WERI-Rb-1 (cell line): ENCODE measurements around the gene SH2D6.
"Not testable (repeated sequence)": the region's sequence is repeated elsewhere in the genome, so short reads cannot be mapped to it uniquely, and the experiment has no call there.

ENCODE experiments used
- DNase-seq: peaks from one replicate; pipeline ENCODE4 v3.0.0-alpha.2; 2020
- H3K27ac ChIP-seq: fragments of 250-450 bp; sonication (Bioruptor Pico); 2 replicates; pipeline ENCODE4 v1.5.1; 2020; ENCODE audit warnings: mild to moderate bottlenecking, moderate library complexity
- H3K27me3 ChIP-seq: fragments of 250-450 bp; sonication (Bioruptor Pico); 2 replicates; pipeline ENCODE4 v1.5.1; 2021; ENCODE audit warnings: mild to moderate bottlenecking, low read depth, moderate library complexity; ENCODE audit not compliant: insufficient read depth, severe bottlenecking
- H3K36me3 ChIP-seq: fragments of 250-450 bp; sonication (Bioruptor Pico); 2 replicates; pipeline ENCODE4 v1.5.1; 2020; ENCODE audit warnings: mild to moderate bottlenecking, moderate library complexity
- H3K4me3 ChIP-seq: 2 replicates; pipeline ENCODE4 v1.5.1; 2011; ENCODE audit warnings: low read depth, mild to moderate bottlenecking, control low read depth, low read length
- H3K9me3 ChIP-seq: fragments of 250-450 bp; sonication (Bioruptor Pico); 2 replicates; pipeline ENCODE4 v1.5.1; 2021; ENCODE audit warnings: mild to moderate bottlenecking, moderate library complexity; ENCODE audit not compliant: severe bottlenecking
- TF ChIP-seq, protein P1 (sequence below): IDR thresholded peaks from 2 replicates; pipeline ENCODE4 v1.5.1; 2011; ENCODE audit warnings: low read depth, mild to moderate bottlenecking, control low read depth, inconsistent platforms, low read length

SH2D6 gene

DNA sequence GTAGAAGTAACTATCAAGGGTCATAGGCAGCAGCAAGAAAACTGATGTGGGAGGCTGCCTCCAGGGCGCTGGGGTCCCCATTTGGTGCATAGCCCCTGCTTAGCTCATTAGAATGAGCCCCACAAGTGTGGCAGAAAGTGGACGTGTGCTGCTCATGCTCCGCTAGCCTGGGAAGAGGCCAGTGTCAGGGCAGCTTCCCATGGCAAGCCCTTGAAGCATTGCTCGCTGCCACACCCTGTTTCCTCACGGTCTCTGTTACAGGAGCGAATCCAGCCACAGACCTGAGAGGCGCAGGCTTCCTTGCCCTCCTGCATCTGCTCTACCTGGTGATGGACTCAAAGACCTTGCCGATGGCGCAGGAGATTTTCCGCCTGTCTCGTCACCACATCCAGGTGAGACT is 41.4 kb upstream of the SH2D6 start:
- Histone ChIP-seq H3K27me3 (no peaks in the 10 kb centered on the region), H3K36me3 (peaks cover 12% of the 10 kb centered on the region), H3K27ac (no peak overlapping the region), H3K4me3 (no peak overlapping the region), H3K9me3 (peaks cover 5% of the 10 kb centered on the region)
- DNase-seq, result no peak
- TF ChIP-seq, protein P1, sequence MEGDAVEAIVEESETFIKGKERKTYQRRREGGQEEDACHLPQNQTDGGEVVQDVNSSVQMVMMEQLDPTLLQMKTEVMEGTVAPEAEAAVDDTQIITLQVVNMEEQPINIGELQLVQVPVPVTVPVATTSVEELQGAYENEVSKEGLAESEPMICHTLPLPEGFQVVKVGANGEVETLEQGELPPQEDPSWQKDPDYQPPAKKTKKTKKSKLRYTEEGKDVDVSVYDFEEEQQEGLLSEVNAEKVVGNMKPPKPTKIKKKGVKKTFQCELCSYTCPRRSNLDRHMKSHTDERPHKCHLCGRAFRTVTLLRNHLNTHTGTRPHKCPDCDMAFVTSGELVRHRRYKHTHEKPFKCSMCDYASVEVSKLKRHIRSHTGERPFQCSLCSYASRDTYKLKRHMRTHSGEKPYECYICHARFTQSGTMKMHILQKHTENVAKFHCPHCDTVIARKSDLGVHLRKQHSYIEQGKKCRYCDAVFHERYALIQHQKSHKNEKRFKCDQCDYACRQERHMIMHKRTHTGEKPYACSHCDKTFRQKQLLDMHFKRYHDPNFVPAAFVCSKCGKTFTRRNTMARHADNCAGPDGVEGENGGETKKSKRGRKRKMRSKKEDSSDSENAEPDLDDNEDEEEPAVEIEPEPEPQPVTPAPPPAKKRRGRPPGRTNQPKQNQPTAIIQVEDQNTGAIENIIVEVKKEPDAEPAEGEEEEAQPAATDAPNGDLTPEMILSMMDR, result no peak

DNA sequence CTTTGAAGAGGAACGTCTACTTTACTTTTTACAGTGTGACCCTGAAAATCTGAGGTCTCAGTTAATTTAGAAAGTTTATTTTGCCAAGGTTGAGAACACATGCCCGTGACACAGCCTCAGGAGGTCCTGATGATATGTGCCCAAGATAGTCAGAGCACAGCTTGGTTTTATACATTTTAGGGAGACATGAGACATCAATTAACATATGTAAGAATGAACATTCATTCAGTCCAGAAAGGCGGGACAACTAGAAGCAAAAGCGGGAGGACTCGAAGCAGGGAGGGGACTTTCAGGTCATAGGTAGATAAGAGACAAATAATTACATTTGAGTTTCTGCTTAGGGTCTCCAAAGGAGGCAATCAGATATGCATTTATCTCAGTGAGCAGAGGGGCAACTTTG is 40.3 kb upstream of the SH2D6 start:
- Histone ChIP-seq H3K9me3 (peaks cover 5% of the 10 kb centered on the region), H3K27ac (no peak overlapping the region), H3K4me3 (no peak overlapping the region), H3K27me3 (no peaks in the 10 kb centered on the region), H3K36me3 (peaks cover 12% of the 10 kb centered on the region)
- no peak for DNase-seq
- TF ChIP-seq, protein P1, result no peak

DNA sequence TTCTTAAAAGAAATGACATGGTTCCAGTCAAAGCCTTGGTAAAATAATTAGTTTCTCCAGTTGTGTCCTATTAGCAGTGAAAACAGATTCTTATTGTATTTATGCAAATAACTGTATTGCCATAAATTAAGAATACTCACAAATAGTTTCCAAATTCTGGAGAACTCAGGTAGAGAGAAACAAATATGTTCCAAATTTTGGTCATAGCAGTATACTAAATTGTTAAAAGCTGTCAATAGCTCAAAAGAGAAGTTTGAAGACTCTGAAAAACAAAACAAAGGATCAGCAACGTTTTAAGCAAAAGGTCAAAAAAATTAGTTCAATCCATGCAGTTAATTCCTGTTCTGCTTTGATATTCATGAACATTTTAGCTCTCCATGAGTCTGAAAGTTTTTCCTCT is 38.5 kb upstream of the SH2D6 start:
- Histone ChIP-seq H3K9me3 (peaks cover 5% of the 10 kb centered on the region), H3K27ac (no peak overlapping the region), H3K36me3 (peaks cover 12% of the 10 kb centered on the region), H3K27me3 (no peaks in the 10 kb centered on the region), H3K4me3 (no peak overlapping the region)
- TF ChIP-seq, protein P1, result no peak
- DNase-seq, result no peak

DNA sequence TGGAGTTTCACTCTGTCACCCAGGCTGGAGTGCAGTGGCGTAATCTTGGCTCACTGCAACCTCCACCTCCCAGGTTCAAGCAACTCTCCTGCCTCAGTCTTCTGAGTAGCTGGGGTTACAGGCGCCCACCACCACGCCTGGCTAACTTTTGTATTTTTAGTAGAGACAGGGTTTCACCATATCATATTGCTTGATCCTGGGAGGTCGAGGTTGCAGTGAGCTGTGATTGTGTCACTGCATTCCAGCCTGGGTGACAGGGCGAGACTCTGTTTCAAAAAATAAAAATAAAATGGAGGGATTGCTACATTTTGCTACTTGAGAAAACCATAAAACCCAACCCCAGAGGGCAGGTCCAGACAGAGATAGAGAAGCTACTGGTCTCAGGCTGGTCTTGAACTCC is 35.4 kb upstream of the SH2D6 start:
- peaks cover 15% of the 10 kb centered on the region for H3K36me3 ChIP-seq
- not testable (repeated sequence) for H3K27ac ChIP-seq

DNA sequence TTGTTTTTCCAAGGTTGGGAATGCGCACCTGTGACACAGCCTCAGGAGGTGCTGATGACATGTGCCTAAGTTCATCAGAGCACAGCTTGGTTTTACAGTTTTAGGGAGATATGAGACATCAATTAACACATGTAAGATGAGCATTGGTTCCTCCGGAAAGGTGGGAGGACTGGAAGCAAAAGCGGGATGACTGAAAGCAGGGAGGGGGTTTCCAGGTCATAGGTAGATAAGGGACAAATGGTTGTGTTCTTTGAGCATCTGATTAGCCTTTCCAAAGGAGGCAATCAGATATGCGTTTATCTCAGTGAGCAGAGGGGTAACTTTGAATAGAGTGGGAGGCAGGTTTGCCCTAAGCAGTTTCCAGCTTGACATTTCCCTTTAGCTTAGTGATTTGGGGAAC is 34.7 kb upstream of the SH2D6 start:
- H3K27ac ChIP-seq, result no peak overlapping the region
- H3K27me3 ChIP-seq, result no peaks in the 10 kb centered on the region
- H3K9me3 ChIP-seq, result peaks cover 5% of the 10 kb centered on the region
- no peak for DNase-seq
- H3K36me3 ChIP-seq, result peaks cover 12% of the 10 kb centered on the region
- no peak overlapping the region for H3K4me3 ChIP-seq
- TF ChIP-seq, protein P1, result no peak

More for the DNA sequence above, 35.4 kb upstream of the SH2D6 start:
- H3K27me3 ChIP-seq, H3K4me3 ChIP-seq, DNase-seq, H3K9me3 ChIP-seq: not testable (repeated sequence)

DNA sequence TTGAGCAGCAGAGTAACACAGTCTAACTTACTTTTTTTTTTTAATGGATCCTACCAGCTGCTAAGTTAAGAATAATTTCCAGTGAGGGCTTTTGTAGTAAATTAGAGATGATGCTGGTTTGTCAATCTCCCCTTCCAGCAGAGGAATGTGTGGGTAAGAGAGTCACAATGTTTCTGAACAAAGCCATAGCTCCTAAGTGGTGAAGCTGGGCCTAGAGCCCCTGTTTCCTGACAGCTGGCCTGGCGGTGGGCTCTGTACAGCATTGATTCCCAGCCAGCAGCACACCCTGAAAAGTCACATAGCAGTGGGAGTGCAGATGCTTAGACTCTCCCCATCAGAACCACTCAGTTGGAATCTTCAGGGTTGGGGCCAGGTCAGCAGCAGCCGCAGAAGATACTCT is 32.8 kb upstream of the SH2D6 start:
- Histone ChIP-seq H3K36me3 (peaks cover 3% of the 10 kb centered on the region), H3K4me3 (no peak overlapping the region), H3K27me3 (no peaks in the 10 kb centered on the region), H3K9me3 (no peaks in the 10 kb centered on the region), H3K27ac (no peak overlapping the region)
- no peak for DNase-seq
- TF ChIP-seq, protein P1, result no peak
